Measurements from ENCODE around the gene RNF20.
A peak's percentile ranks its signal among the peaks of the same experiment; 100 is the strongest.
"Not testable (repeated sequence)": the region's sequence is repeated elsewhere in the genome, so short reads cannot be mapped to it uniquely, and the experiment has no call there.

RNF20 gene

DNA sequence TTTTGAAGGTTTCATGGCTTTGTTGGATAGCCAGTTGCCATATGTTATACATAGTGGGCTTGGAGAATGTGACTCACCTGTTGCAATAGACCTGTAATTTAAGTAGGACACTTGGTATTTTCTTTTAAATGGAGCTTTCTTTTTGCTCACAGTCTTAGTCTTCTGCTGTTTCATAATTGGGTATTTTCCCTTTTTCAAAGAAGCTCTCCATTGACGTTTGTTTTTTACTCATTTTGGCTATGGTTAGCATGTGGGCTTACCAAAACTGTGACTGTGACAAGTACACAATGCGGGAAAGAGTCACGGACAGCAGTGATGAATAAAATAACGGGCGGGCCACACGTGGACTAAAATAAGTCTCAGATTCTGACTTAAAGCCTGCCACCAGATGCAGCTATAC is 23.2 kb upstream of the RNF20 start:
- H3K79me2 ChIP-seq (ENCODE audit: control insufficient read depth, insufficient read depth, low read length, unreplicated experiment), result no peaks in the 10 kb centered on the region
- H3K27ac ChIP-seq (ENCODE audit: low read depth, low read length), result no peak overlapping the region
- peaks cover 27% of the 10 kb centered on the region for H3K4me1 ChIP-seq (ENCODE audit: control insufficient read depth, insufficient read depth, low read length, unreplicated experiment)
- H3K4me3 ChIP-seq (ENCODE audit: low read depth, low read length), result no peak overlapping the region
- H2AFZ ChIP-seq (ENCODE audit: low read length, unreplicated experiment), result no peak overlapping the region
- H3K27me3 ChIP-seq (ENCODE audit: insufficient read depth, low read length), result peaks cover 17% of the 10 kb centered on the region; the same call in 1 of the 2 replicates
- H3K36me3 ChIP-seq (ENCODE audit: insufficient read depth, low read length), result no peaks in the 10 kb centered on the region

DNA sequence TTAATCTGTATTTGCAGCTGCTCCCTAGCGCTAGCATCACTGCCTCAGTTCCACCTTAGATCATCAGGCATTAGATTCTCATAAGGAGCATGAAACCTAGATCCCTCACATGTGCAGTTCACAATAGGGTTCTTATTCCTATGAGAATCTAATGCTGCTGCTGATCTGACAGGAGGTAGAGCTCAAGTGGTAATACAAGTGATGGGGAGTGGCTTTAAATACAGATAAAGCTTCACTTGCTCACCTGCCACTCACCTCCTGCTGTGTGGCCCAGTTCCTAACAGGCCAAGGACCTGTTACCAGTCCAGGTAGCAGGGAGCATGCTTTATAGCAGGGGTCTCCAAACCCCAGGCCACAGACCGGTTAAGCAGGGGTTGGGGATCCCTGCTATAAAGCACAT is 22.6 kb upstream of the RNF20 start:
- Histone ChIP-seq H3K79me2 (ENCODE audit: control insufficient read depth, insufficient read depth, low read length, unreplicated experiment) (no peaks in the 10 kb centered on the region), H3K27ac (ENCODE audit: low read depth, low read length) (no peak overlapping the region), H3K27me3 (ENCODE audit: insufficient read depth, low read length) (peaks cover 13% of the 10 kb centered on the region; the same call in 1 of the 2 replicates), H3K4me1 (ENCODE audit: control insufficient read depth, insufficient read depth, low read length, unreplicated experiment) (peaks cover 27% of the 10 kb centered on the region), H2AFZ (ENCODE audit: low read length, unreplicated experiment) (no peak overlapping the region), H3K36me3 (ENCODE audit: insufficient read depth, low read length) (no peaks in the 10 kb centered on the region), H3K4me3 (ENCODE audit: low read depth, low read length) (no peak overlapping the region)

DNA sequence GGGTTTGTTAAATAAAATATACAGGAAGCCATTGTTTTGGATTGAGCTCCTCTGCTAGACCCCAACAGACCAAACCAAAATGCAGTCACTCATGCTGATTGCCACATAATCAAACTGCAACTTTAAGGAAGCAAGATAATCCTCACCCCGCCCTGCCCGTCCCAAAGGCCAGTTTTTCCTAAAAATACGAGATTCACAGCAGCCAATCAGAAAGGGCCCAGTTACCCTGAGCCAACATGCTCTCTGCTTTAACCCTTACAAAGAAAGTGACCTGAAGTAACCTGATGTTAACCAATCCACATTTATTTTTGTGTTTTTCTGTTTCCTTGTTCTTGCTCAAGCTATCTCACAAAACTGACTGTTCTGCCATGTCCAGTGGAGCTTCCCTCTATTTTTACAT is 21.5 kb upstream of the RNF20 start:
- H3K4me1 ChIP-seq (ENCODE audit: control insufficient read depth, insufficient read depth, low read length, unreplicated experiment), result peaks cover 27% of the 10 kb centered on the region
- peaks cover 3% of the 10 kb centered on the region; the same call in 1 of the 2 replicates for H3K27me3 ChIP-seq (ENCODE audit: insufficient read depth, low read length)
- H2AFZ ChIP-seq (ENCODE audit: low read length, unreplicated experiment), result peak overlapping the region; percentile 42
- no peak overlapping the region for H3K4me3 ChIP-seq (ENCODE audit: low read depth, low read length)
- H3K79me2 ChIP-seq (ENCODE audit: control insufficient read depth, insufficient read depth, low read length, unreplicated experiment), result no peaks in the 10 kb centered on the region
- no peaks in the 10 kb centered on the region for H3K36me3 ChIP-seq (ENCODE audit: insufficient read depth, low read length)
- H3K27ac ChIP-seq (ENCODE audit: low read depth, low read length), result no peak overlapping the region

DNA sequence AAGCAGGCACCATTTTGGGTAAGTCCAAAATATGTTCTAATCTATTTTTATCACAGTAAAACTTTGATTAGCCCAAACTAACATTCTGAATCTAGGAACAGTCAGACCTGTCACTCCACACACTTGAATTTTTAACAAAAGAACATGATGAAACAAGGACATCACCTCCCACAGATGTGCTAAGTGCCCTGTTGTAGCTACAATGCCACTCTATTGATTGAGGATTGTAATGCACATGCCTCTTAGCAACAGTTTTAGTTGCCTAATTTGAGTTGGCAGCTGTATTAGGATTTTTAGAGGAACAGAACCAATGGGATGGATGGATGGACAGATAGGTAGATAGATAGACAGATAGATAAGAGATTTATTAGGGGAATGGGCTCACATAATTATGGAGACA is 20.3 kb upstream of the RNF20 start:
- no peak overlapping the region for H3K27ac ChIP-seq (ENCODE audit: low read depth, low read length)
- no peak overlapping the region for H2AFZ ChIP-seq (ENCODE audit: low read length, unreplicated experiment)
- peaks cover 27% of the 10 kb centered on the region for H3K4me1 ChIP-seq (ENCODE audit: control insufficient read depth, insufficient read depth, low read length, unreplicated experiment)
- H3K79me2 ChIP-seq (ENCODE audit: control insufficient read depth, insufficient read depth, low read length, unreplicated experiment), result no peaks in the 10 kb centered on the region
- H3K36me3 ChIP-seq (ENCODE audit: insufficient read depth, low read length), result no peaks in the 10 kb centered on the region
- H3K4me3 ChIP-seq (ENCODE audit: low read depth, low read length), result no peak overlapping the region
- no peaks in the 10 kb centered on the region for H3K27me3 ChIP-seq (ENCODE audit: insufficient read depth, low read length)

DNA sequence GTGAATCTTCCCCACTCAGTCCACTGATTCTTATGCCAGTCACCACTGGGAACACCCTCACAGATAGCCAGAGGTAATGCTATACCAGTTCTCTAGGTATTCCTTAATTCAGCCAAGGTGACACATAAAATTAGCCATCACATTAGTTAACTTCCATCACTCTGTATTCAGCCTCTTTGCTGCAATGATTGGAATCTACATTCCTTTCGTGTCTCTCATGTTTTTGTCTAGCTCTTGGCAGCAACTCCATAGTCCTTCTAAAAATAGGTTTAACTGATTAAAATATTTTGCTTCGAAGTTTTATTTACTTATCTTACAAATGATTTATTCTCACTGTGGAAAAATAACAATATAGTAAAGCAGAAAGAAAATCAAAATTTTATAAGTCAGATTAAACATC is 19.6 kb upstream of the RNF20 start:
- H3K27ac ChIP-seq (ENCODE audit: low read depth, low read length), result no peak overlapping the region

DNA sequence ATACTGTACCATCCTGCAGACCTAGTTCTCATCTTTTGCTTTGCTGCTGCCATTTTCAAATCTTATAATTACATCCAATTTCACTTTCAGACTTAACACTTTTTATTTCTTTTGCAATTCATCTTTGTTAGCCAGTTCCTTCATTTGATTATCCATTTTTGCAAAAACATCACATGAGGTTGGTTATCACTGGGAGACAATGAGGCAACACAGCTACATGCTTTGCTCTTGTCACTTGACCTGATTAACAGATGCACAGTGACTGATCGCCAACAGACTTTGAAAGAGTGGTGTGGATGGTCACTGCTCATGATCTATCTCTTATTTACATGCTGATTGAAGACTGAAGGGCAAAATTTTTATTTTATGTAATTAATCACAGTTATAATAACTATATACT is 17.0 kb upstream of the RNF20 start:
- Histone ChIP-seq H3K27me3 (ENCODE audit: insufficient read depth, low read length) (0 out of 2 replicates have a peak, but pooled peaks cover 10% of the 10 kb centered on the region), H3K27ac (ENCODE audit: low read depth, low read length) (no peak overlapping the region), H3K4me3 (ENCODE audit: low read depth, low read length) (no peak overlapping the region), H3K36me3 (ENCODE audit: insufficient read depth, low read length) (no peaks in the 10 kb centered on the region), H3K4me1 (ENCODE audit: control insufficient read depth, insufficient read depth, low read length, unreplicated experiment) (peaks cover 27% of the 10 kb centered on the region), H3K79me2 (ENCODE audit: control insufficient read depth, insufficient read depth, low read length, unreplicated experiment) (no peaks in the 10 kb centered on the region), H2AFZ (ENCODE audit: low read length, unreplicated experiment) (no peak overlapping the region)

More for the DNA sequence above, 19.6 kb upstream of the RNF20 start:
- Histone ChIP-seq H3K4me1 (ENCODE audit: control insufficient read depth, insufficient read depth, low read length, unreplicated experiment) (peaks cover 27% of the 10 kb centered on the region), H3K27me3 (ENCODE audit: insufficient read depth, low read length) (no peaks in the 10 kb centered on the region), H3K36me3 (ENCODE audit: insufficient read depth, low read length) (no peaks in the 10 kb centered on the region), H3K4me3 (ENCODE audit: low read depth, low read length) (no peak overlapping the region), H2AFZ (ENCODE audit: low read length, unreplicated experiment) (no peak overlapping the region), H3K79me2 (ENCODE audit: control insufficient read depth, insufficient read depth, low read length, unreplicated experiment) (no peaks in the 10 kb centered on the region)

DNA sequence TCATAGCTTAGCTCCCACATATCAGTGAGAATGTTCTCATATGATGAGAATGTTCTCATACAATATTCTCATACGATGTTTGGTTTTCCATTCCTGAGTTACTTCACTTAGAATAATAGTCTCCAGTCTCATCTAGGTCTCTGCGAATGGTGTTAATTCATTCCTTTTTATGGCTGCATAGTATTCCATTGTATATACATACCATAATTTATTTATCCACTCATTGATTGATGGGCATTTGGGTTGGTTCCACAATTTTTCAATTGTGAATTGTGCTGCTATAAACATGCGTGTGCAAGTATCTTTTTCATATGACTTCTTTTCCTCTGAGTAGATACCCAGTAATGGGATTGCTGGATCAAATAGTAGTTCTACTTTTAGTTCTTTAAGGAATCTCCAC is 15.2 kb upstream of the RNF20 start:
- H3K27ac ChIP-seq (ENCODE audit: low read depth, low read length); H3K4me3 ChIP-seq (ENCODE audit: low read depth, low read length); H3K79me2 ChIP-seq (ENCODE audit: control insufficient read depth, insufficient read depth, low read length, unreplicated experiment); H3K36me3 ChIP-seq (ENCODE audit: insufficient read depth, low read length); H2AFZ ChIP-seq (ENCODE audit: low read length, unreplicated experiment): not testable (repeated sequence)
- peaks cover 15% of the 10 kb centered on the region for H3K4me1 ChIP-seq (ENCODE audit: control insufficient read depth, insufficient read depth, low read length, unreplicated experiment)
- H3K27me3 ChIP-seq (ENCODE audit: insufficient read depth, low read length), result peaks cover 23% of the 10 kb centered on the region; the same call in 1 of the 2 replicates

DNA sequence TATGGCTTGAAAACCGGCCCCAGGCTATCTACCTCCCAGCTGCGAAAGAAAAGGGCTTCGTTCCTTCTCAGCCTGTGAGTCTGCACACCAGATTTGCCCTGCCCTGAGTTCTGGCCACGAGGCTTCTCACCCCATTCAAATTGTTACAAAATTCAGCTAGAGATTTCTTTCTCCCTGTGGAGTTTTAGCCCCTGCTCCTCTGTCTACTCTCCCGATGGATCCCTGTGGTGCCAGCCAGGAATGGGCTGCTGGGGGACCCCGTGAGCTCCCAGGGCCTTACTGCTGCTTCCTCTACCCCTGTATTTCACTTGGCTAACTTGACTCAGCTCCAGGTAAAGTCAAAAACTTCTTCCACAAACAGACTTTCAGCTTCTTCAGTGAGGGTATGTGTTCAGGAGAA is 9.3 kb upstream of the RNF20 start:
- no peaks in the 10 kb centered on the region for H3K4me1 ChIP-seq (ENCODE audit: control insufficient read depth, insufficient read depth, low read length, unreplicated experiment)
- no peak overlapping the region for H2AFZ ChIP-seq (ENCODE audit: low read length, unreplicated experiment)
- H3K27me3 ChIP-seq (ENCODE audit: insufficient read depth, low read length), result peaks cover 23% of the 10 kb centered on the region; the same call in 1 of the 2 replicates
- no peak overlapping the region for H3K27ac ChIP-seq (ENCODE audit: low read depth, low read length)
- no peaks in the 10 kb centered on the region for H3K36me3 ChIP-seq (ENCODE audit: insufficient read depth, low read length)
- no peaks in the 10 kb centered on the region for H3K79me2 ChIP-seq (ENCODE audit: control insufficient read depth, insufficient read depth, low read length, unreplicated experiment)
- H3K4me3 ChIP-seq (ENCODE audit: low read depth, low read length), result no peak overlapping the region

DNA sequence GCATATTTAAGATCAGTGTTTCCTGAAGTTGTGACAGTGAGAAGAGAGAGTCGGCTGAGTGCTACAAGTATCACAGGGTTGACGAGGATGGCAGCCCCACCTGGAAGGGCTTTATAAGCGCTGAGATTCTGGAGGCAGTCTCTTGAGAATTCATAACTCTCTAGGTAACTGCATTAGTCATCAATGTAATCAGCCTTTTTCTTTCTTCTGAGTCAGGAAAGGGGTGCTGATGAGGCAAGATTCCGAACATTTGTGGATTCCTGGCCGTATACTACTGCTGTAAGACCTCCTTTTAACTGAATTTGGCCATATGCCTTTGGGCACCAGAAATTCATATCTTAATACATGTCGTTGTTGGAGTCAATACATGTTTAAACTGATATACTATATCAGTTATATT is 6.6 kb upstream of the RNF20 start:
- Histone ChIP-seq H3K4me3 (ENCODE audit: low read depth, low read length) (no peak overlapping the region), H3K79me2 (ENCODE audit: control insufficient read depth, insufficient read depth, low read length, unreplicated experiment) (no peaks in the 10 kb centered on the region), H3K4me1 (ENCODE audit: control insufficient read depth, insufficient read depth, low read length, unreplicated experiment) (no peaks in the 10 kb centered on the region), H3K36me3 (ENCODE audit: insufficient read depth, low read length) (no peaks in the 10 kb centered on the region), H2AFZ (ENCODE audit: low read length, unreplicated experiment) (no peak overlapping the region), H3K27me3 (ENCODE audit: insufficient read depth, low read length) (peaks cover 10% of the 10 kb centered on the region; the same call in 1 of the 2 replicates), H3K27ac (ENCODE audit: low read depth, low read length) (no peak overlapping the region)

DNA sequence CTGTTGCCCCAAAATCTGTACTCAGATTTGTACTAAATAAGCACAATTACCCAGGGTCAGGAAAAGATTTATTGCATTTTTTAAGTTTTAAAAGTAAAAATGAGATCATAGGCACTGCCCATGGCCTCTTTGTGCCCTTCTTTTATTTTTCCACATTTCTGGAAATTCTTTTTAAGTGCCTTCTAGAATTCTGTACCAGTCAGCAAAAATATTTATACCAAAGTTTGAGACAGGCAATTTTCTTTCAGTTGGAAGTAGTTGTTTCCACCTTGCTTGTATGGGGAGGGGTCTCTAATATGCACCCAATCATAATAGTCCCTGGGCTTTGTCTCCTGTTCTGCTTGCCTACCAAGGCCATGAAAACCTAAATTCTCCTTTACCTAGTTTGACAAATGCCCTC is 5.6 kb upstream of the RNF20 start:
- no peaks in the 10 kb centered on the region for H3K79me2 ChIP-seq (ENCODE audit: control insufficient read depth, insufficient read depth, low read length, unreplicated experiment)
- no peak overlapping the region for H3K27ac ChIP-seq (ENCODE audit: low read depth, low read length)
- no peaks in the 10 kb centered on the region for H3K36me3 ChIP-seq (ENCODE audit: insufficient read depth, low read length)
- no peak overlapping the region for H2AFZ ChIP-seq (ENCODE audit: low read length, unreplicated experiment)
- H3K4me1 ChIP-seq (ENCODE audit: control insufficient read depth, insufficient read depth, low read length, unreplicated experiment), result peaks cover 3% of the 10 kb centered on the region
- H3K4me3 ChIP-seq (ENCODE audit: low read depth, low read length), result no peak overlapping the region
- peaks cover 3% of the 10 kb centered on the region; the same call in 1 of the 2 replicates for H3K27me3 ChIP-seq (ENCODE audit: insufficient read depth, low read length)

DNA sequence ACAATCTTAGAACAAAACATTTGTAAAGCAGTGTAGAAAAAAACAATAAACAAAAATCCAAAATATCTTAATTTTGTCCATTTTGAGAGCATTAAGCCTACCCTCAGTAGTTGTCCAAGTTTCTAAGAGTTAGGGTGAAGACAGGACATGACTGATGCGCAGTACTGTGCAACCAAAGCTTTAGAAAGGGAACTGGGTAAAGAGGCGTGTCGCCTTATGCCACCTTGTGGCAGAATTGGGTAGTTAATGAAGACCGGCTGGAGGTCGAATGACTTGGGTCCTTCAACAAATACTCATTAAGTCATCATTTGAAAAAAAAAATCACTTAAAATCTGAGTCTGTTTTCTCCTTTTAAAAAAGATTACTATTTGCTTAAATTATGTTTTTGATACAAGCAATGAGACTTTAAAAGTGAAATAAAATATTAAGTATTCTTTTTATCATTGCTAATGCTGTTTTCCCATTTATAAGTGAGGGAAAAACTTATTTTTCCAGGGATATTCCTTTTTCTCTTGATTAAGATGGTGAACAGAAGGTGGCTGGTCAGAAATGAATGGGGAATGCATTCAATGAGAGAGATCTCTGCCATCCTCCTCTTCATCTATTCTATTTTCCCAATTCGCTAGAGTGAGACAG is 3.5 kb upstream of the RNF20 start:
- H3K36me3 ChIP-seq (ENCODE audit: insufficient read depth, low read length), result no peaks in the 10 kb centered on the region
- no peak overlapping the region for H3K27ac ChIP-seq (ENCODE audit: low read depth, low read length)
- H3K79me2 ChIP-seq (ENCODE audit: control insufficient read depth, insufficient read depth, low read length, unreplicated experiment), result peaks cover 6% of the 10 kb centered on the region
- no peak overlapping the region for H3K4me3 ChIP-seq (ENCODE audit: low read depth, low read length)
- H3K4me1 ChIP-seq (ENCODE audit: control insufficient read depth, insufficient read depth, low read length, unreplicated experiment), result peaks cover 5% of the 10 kb centered on the region
- H2AFZ ChIP-seq (ENCODE audit: low read length, unreplicated experiment), result no peak overlapping the region
- no peaks in the 10 kb centered on the region for H3K27me3 ChIP-seq (ENCODE audit: insufficient read depth, low read length)
